Mesendoderm (in vitro differentiated cells): ENCODE results near the gene GNAL.

Experiments
- DNase-seq: peaks from one replicate; pipeline ENCODE4 v3.0.0; 2013
- H2AK5ac ChIP-seq: 2 replicates; pipeline ENCODE4 v1.6.1; 2013; ENCODE audit warnings: low read length, inconsistent platforms
- H2BK120ac ChIP-seq: 2 replicates; pipeline ENCODE4 v1.6.1; 2013; ENCODE audit warnings: low read depth, mild to moderate bottlenecking, low read length, moderate library complexity, mixed read lengths
- H2BK15ac ChIP-seq: replicated peaks from 2 replicates; pipeline ENCODE4 v1.6.1; 2013; ENCODE audit warnings: low read depth, mild to moderate bottlenecking, moderate library complexity
- H2BK5ac ChIP-seq: 2 replicates; pipeline ENCODE4 v1.6.1; 2013; ENCODE audit warnings: low read length, inconsistent platforms
- H3K18ac ChIP-seq: 2 replicates; pipeline ENCODE4 v1.6.1; 2013; ENCODE audit warnings: mild to moderate bottlenecking, low read length, mixed read lengths
- H3K23ac ChIP-seq: one replicate; pipeline ENCODE4 v1.6.1; 2013; ENCODE audit warnings: low read length
- H3K27ac ChIP-seq: 2 replicates; pipeline ENCODE4 v1.5.1; 2013; ENCODE audit warnings: low read depth, mild to moderate bottlenecking, inconsistent platforms, low read length, moderate library complexity
- H3K27me3 ChIP-seq: 2 replicates; pipeline ENCODE4 v1.6.1; 2013; ENCODE audit warnings: low read length, control low read depth, mild to moderate bottlenecking, inconsistent platforms; ENCODE audit not compliant: insufficient read depth, poor library complexity
- H3K36me3 ChIP-seq: 2 replicates; pipeline ENCODE4 v1.6.1; 2013; ENCODE audit warnings: low read length, inconsistent platforms; ENCODE audit not compliant: control insufficient read depth, insufficient read depth
- H3K4ac ChIP-seq: one replicate; pipeline ENCODE4 v1.6.1; 2013; ENCODE audit warnings: low read depth, mild to moderate bottlenecking, low read length, moderate library complexity
- H3K4me1 ChIP-seq: 2 replicates; pipeline ENCODE4 v1.6.1; 2013; ENCODE audit warnings: low read depth, low read length, inconsistent platforms; ENCODE audit not compliant: control insufficient read depth
- H3K4me2 ChIP-seq: 2 replicates; pipeline ENCODE4 v1.6.1; 2013; ENCODE audit warnings: low read length
- H3K4me3 ChIP-seq: 2 replicates; pipeline ENCODE4 v1.5.1; 2013; ENCODE audit warnings: mild to moderate bottlenecking, low read length
- H3K56ac ChIP-seq: one replicate; pipeline ENCODE4 v1.6.1; 2013; ENCODE audit warnings: low read length
- H3K79me1 ChIP-seq: 2 replicates; pipeline ENCODE4 v1.6.1; 2013; ENCODE audit warnings: low read length, inconsistent platforms
- H3K79me2 ChIP-seq: 2 replicates; pipeline ENCODE4 v1.6.1; 2013; ENCODE audit warnings: mild to moderate bottlenecking, low read length; ENCODE audit not compliant: control insufficient read depth, insufficient read depth
- H3K9ac ChIP-seq: 2 replicates; pipeline ENCODE4 v1.6.1; 2013; ENCODE audit warnings: low read length, inconsistent platforms
- H4K5ac ChIP-seq: one replicate; pipeline ENCODE4 v1.6.1; 2013; ENCODE audit warnings: low read length
- H4K8ac ChIP-seq: one replicate; pipeline ENCODE4 v1.6.1; 2013; ENCODE audit warnings: low read depth, mild to moderate bottlenecking, control low read depth, low read length, moderate library complexity
- WGBS: extraction: QIAGEN DNeasy Blood & Tissue Kit; methylation state at CpG from one replicate; pipeline ENCODE4 v1.1.7; 2013; ENCODE audit warnings: low lambda C conversion rate, missing lambda C conversion rate; ENCODE audit not compliant: insufficient coverage; ENCODE audit errors: extremely low coverage; 5-methylcytosine and 5-hydroxymethylcytosine counted together

The GNAL gene

DNA sequence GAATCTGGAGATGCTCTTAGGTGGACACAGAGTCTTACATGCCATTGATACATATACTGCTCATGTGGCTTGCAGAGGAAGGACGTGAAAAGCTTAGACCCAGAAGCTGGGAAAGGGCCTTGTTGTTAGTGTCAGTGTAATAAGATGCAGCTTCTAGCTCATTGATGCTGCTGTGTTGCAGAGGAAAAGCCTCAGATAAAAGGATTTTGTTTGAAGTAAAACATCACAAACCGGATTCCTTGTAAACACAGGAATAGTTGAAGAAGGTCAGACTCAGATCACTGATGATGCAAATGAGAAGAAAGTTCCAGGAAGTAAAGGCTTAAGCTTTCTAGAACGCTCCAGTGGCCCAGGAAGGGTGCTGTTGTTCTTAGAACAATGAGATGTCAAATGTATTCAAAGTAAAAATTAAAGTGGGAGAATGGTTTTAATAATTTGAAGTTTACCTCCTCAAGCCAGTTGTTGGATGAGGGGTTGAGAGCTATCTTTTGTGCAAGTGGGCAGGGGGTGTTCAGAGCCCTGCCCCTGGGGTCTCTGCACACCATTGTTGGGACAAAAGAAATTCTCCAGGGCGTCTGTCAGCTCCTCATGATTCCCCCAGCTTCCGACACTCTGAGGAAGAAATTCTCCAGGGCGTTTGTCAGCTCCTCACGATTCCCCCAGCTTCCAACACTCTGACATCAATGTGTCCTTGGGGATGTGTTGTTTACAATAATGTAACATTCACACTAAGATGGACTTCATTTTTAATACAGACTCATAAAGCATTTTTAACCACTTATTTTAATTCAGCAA is 100.8 kb downstream of the GNAL start:
- Histone ChIP-seq H3K4me1 (peaks cover 19% of the 10 kb centered on the region), H4K8ac (peak overlapping the region; percentile 28), H3K4ac (peak overlapping the region; percentile 31), H3K56ac (peak overlapping the region; percentile 49), H3K27ac (peak overlapping the region; percentile 83), H2BK15ac (no peak overlapping the region), H3K4me3 (no peak overlapping the region), H2BK120ac (no peak overlapping the region), H4K5ac (no peak overlapping the region), H3K79me1 (peaks cover 2% of the 10 kb centered on the region), H2BK5ac (no peak overlapping the region), H3K9ac (peak overlapping the region; percentile 5), H3K27me3 (no peaks in the 10 kb centered on the region), H3K36me3 (no peaks in the 10 kb centered on the region), H3K18ac (peak overlapping the region; percentile 65), H2AK5ac (no peak overlapping the region), H3K79me2 (no peaks in the 10 kb centered on the region), H3K23ac (no peak overlapping the region), H3K4me2 (no peak overlapping the region)
- no CpG with 5 or more reads among the region's 7 CpGs for WGBS
- peak; percentile 63 for DNase-seq

DNA sequence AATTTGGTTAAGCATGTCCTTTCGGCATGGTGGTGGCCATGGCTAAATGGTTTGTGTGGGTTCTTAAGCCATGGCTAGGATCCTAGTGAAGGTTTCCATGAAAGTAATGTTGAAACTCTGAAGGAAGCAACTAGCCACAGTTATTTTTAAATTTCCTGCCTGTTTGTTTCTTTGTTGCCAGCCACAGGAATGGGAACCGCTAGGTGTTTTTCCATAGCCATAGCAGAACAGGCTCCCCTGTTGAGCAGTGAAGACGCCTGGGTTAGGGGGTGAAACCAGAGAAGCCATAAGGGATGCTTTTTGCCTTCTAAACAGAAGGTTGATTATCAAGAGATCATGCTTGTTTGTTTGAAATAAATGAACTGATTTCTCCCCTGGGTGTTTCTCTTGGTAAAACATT is 102.1 kb downstream of the GNAL start:
- H3K27ac ChIP-seq, result no peak overlapping the region
- no peak overlapping the region for H3K18ac ChIP-seq
- H3K36me3 ChIP-seq, result no peaks in the 10 kb centered on the region
- H3K4me1 ChIP-seq, result peaks cover 12% of the 10 kb centered on the region
- H3K4me2 ChIP-seq, result no peak overlapping the region
- H3K4me3 ChIP-seq, result no peak overlapping the region
- WGBS, result no CpG with 5 or more reads among the region's 3 CpGs
- no peaks in the 10 kb centered on the region for H3K27me3 ChIP-seq
- H2BK120ac ChIP-seq, result no peak overlapping the region
- no peak overlapping the region for H2BK5ac ChIP-seq
- no peak overlapping the region for H2AK5ac ChIP-seq
- no peak overlapping the region for H3K9ac ChIP-seq
- H2BK15ac ChIP-seq, result peak overlapping the region; percentile 79
- no peak overlapping the region for H3K4ac ChIP-seq
- H3K79me1 ChIP-seq, result peaks cover 2% of the 10 kb centered on the region
- H4K8ac ChIP-seq, result no peak overlapping the region
- DNase-seq, result peak; percentile 54
- no peaks in the 10 kb centered on the region for H3K79me2 ChIP-seq
- no peak overlapping the region for H3K23ac ChIP-seq
- peak overlapping the region; percentile 44 for H3K56ac ChIP-seq
- peak overlapping the region; percentile 21 for H4K5ac ChIP-seq

DNA sequence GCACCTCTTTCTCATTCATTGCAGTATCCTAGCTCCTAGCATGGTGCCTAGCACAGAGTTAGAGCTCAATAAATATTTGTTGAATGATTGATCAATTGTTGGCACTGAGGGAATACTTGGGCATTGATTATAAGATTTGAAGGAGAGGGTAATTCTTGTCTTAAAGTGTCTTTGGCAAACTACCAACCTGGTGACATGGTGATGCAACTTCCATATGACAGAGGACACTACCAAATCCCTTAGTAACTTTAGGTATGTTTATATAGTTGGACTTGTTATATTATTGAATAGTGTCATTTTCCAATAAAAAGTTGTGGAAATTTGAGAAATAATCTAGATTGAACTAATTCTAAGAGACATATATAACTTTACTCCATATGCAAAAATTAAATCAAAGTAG is 103.6 kb downstream of the GNAL start:
- no peak overlapping the region for H2BK120ac ChIP-seq

DNA sequence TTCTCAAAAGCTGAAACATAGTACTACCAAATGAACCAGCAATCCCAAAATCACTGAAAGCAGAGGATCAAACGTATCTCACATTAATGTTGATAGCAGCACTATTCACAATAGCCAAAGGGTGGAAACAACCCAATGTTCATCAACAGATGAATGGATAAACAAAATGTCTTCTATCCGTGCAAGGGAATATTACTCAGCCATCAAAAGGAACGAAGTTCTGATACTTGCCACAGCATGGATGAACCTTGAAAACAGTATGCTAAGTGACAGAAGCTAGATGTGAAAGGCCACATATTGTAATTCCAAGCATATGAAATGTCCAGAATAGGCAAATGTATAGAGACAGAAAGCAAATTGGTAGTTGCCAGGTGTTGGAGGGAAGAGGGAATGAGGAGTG is 105.1 kb downstream of the GNAL start:
- H3K23ac ChIP-seq, result no peak overlapping the region
- H2BK120ac ChIP-seq, result no peak overlapping the region
- H3K18ac ChIP-seq, result no peak overlapping the region
- H2BK15ac ChIP-seq, result no peak overlapping the region
- H3K27me3 ChIP-seq, result no peaks in the 10 kb centered on the region
- peaks cover 6% of the 10 kb centered on the region for H3K4me1 ChIP-seq
- no CpG with 5 or more reads among the region's 3 CpGs for WGBS
- H3K4me3 ChIP-seq, result no peak overlapping the region
- no peak overlapping the region for H3K9ac ChIP-seq
- no peaks in the 10 kb centered on the region for H3K79me2 ChIP-seq
- no peak overlapping the region for H3K4me2 ChIP-seq
- H2AK5ac ChIP-seq, result no peak overlapping the region
- H2BK5ac ChIP-seq, result no peak overlapping the region
- H4K8ac ChIP-seq, result no peak overlapping the region
- DNase-seq, result no peak
- no peak overlapping the region for H3K56ac ChIP-seq
- peaks cover 2% of the 10 kb centered on the region for H3K79me1 ChIP-seq
- no peak overlapping the region for H3K4ac ChIP-seq
- H3K36me3 ChIP-seq, result no peaks in the 10 kb centered on the region
- H4K5ac ChIP-seq, result no peak overlapping the region
- no peak overlapping the region for H3K27ac ChIP-seq

More for the DNA sequence above, 103.6 kb downstream of the GNAL start:
- H3K4ac ChIP-seq, result no peak overlapping the region
- no peak overlapping the region for H3K56ac ChIP-seq
- H3K18ac ChIP-seq, result no peak overlapping the region
- no peak overlapping the region for H3K9ac ChIP-seq
- H3K4me3 ChIP-seq, result no peak overlapping the region
- peaks cover 12% of the 10 kb centered on the region for H3K4me1 ChIP-seq
- H3K23ac ChIP-seq, result no peak overlapping the region
- H2BK15ac ChIP-seq, result no peak overlapping the region
- H2BK5ac ChIP-seq, result no peak overlapping the region
- no peak for DNase-seq
- peaks cover 2% of the 10 kb centered on the region for H3K79me1 ChIP-seq
- no peaks in the 10 kb centered on the region for H3K79me2 ChIP-seq
- no peak overlapping the region for H3K27ac ChIP-seq
- no peak overlapping the region for H4K5ac ChIP-seq
- H3K4me2 ChIP-seq, result no peak overlapping the region
- no peak overlapping the region for H4K8ac ChIP-seq
- no peaks in the 10 kb centered on the region for H3K36me3 ChIP-seq
- H3K27me3 ChIP-seq, result no peaks in the 10 kb centered on the region
- H2AK5ac ChIP-seq, result no peak overlapping the region

DNA sequence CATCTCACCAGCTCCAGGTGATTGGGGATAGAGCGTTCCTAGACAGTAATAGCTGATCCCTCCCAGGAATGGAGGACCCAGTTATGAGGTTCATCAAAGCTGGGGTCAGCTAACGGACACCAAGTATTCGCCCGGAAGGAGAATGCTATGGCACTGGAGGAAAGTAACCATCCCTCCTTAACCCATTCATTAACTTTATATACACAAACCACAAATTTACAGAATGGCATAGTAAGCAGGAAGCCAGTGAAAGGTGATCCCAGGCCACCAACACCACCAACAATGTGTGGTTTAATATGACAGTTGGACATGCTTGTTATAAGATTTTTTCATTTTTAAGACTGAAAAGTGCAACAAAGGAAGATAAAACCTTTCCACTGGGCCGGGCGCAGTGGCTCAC is 106.9 kb downstream of the GNAL start:
- Histone ChIP-seq H3K36me3 (no peaks in the 10 kb centered on the region), H3K23ac (no peak overlapping the region), H3K27ac (no peak overlapping the region), H3K56ac (no peak overlapping the region), H3K4me2 (no peak overlapping the region), H3K27me3 (no peaks in the 10 kb centered on the region), H4K5ac (no peak overlapping the region), H2BK15ac (no peak overlapping the region), H3K79me2 (no peaks in the 10 kb centered on the region), H3K18ac (no peak overlapping the region), H2BK5ac (no peak overlapping the region), H2BK120ac (no peak overlapping the region), H3K4me1 (peaks cover 3% of the 10 kb centered on the region), H4K8ac (no peak overlapping the region), H3K79me1 (peaks cover 2% of the 10 kb centered on the region), H3K9ac (no peak overlapping the region), H2AK5ac (no peak overlapping the region), H3K4me3 (no peak overlapping the region), H3K4ac (no peak overlapping the region)
- WGBS, result no CpG with 5 or more reads among the region's 6 CpGs
- no peak for DNase-seq

DNA sequence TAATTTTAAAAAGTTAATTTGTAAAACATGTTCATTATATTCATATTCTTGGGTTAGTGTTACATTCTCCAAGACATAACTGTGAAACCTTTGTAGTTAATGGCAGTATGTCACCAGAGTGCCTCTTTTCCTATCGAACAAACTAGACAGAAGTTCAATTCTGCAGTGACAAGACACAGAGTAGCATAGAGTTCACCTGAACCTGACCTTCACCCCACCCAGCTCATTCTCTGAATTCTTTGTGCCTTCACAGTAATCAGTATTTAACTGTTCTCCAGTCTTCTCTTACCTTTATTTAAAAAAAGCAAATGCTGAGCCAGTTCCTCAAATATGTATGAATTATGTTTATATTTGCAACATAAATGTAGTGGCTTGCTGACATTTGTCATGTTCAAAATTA is 109.2 kb downstream of the GNAL start:
- H3K23ac ChIP-seq, result no peak overlapping the region
- no peak overlapping the region for H3K18ac ChIP-seq
- no peak overlapping the region for H3K4me3 ChIP-seq
- no peak overlapping the region for H3K27ac ChIP-seq
- H3K27me3 ChIP-seq, result no peaks in the 10 kb centered on the region
- no peaks in the 10 kb centered on the region for H3K79me1 ChIP-seq
- H4K5ac ChIP-seq, result no peak overlapping the region
- H3K79me2 ChIP-seq, result no peaks in the 10 kb centered on the region
- H3K9ac ChIP-seq, result no peak overlapping the region
- no peak overlapping the region for H3K4me2 ChIP-seq
- no peak overlapping the region for H2AK5ac ChIP-seq
- no peak overlapping the region for H2BK15ac ChIP-seq
- no peak overlapping the region for H2BK120ac ChIP-seq
- no peak overlapping the region for H3K4ac ChIP-seq
- H3K56ac ChIP-seq, result no peak overlapping the region
- no peak for DNase-seq
- no CpG with 5 or more reads among the region's 1 CpG for WGBS
- H3K36me3 ChIP-seq, result no peaks in the 10 kb centered on the region
- no peak overlapping the region for H2BK5ac ChIP-seq
- H3K4me1 ChIP-seq, result no peaks in the 10 kb centered on the region
- no peak overlapping the region for H4K8ac ChIP-seq
